ENCODE data around the gene PICALM.
"Not testable (repeated sequence)": the region's sequence is repeated elsewhere in the genome, so short reads cannot be mapped to it uniquely, and the experiment has no call there.

The PICALM gene

GRCh38 chr11:85947431-85948272 is 121.2 kb downstream of the PICALM start:
- in situ Hi-C loops (cut with HindIII; ENCODE audit: low sequenced_read_pairs), result no loop called here

- in situ Hi-C loops (cut with HindIII; ENCODE audit: low sequenced_read_pairs), result no loop called here
These were observed 122.7 kb downstream of the PICALM start for GRCh38 chr11:85946221-85946620.

GRCh38 chr11:85945788-85946187 is 123.1 kb downstream of the PICALM start:
- in situ Hi-C loops (cut with HindIII; ENCODE audit: low sequenced_read_pairs), result no loop called here

GRCh38 chr11:85945296-85945695 is 123.6 kb downstream of the PICALM start:
- in situ Hi-C loops (cut with HindIII; ENCODE audit: low sequenced_read_pairs), result no loop called here

- in situ Hi-C loops (cut with HindIII; ENCODE audit: low sequenced_read_pairs), result no loop called here
These were observed 127.4 kb downstream of the PICALM start for GRCh38 chr11:85941380-85941973.

GRCh38 chr11:85939099-85940015 is 129.5 kb downstream of the PICALM start:
- in situ Hi-C loops (cut with HindIII; ENCODE audit: low sequenced_read_pairs), result no loop called here

GRCh38 chr11:85937835-85938234 is 131.0 kb downstream of the PICALM start:
- in situ Hi-C loops (cut with HindIII; ENCODE audit: low sequenced_read_pairs), result no loop called here

GRCh38 chr11:85935751-85936150 is 133.1 kb downstream of the PICALM start:
- in situ Hi-C loops (cut with HindIII; ENCODE audit: low sequenced_read_pairs), result no loop called here

- in situ Hi-C loops (cut with HindIII; ENCODE audit: low sequenced_read_pairs), result no loop called here
These were observed 134.2 kb downstream of the PICALM start for GRCh38 chr11:85934596-85935169.

GRCh38 chr11:85930879-85931366 is 138.0 kb downstream of the PICALM start:
- in situ Hi-C loops (cut with HindIII; ENCODE audit: low sequenced_read_pairs), result no loop called here

GRCh38 chr11:85926653-85927214 is 142.2 kb downstream of the PICALM start:
- in situ Hi-C loops (cut with HindIII; ENCODE audit: low sequenced_read_pairs), result not testable (repeated sequence)

GRCh38 chr11:85923455-85923854 is 145.4 kb downstream of the PICALM start:
- in situ Hi-C loops (cut with HindIII; ENCODE audit: low sequenced_read_pairs), result no loop called here

- in situ Hi-C loops (cut with HindIII; ENCODE audit: low sequenced_read_pairs), result no loop called here
These were observed 146.5 kb downstream of the PICALM start for GRCh38 chr11:85922367-85922766.

GRCh38 chr11:85918910-85919794 is 149.7 kb downstream of the PICALM start:
- in situ Hi-C loops (cut with HindIII; ENCODE audit: low sequenced_read_pairs), result no loop called here

GRCh38 chr11:85914425-85914824 is 154.5 kb downstream of the PICALM start:
- in situ Hi-C loops (cut with HindIII; ENCODE audit: low sequenced_read_pairs), result no loop called here

- in situ Hi-C loops (cut with HindIII; ENCODE audit: low sequenced_read_pairs), result no loop called here
These were observed 155.4 kb downstream of the PICALM start for GRCh38 chr11:85913513-85913912.

GRCh38 chr11:85912414-85912813 is 156.5 kb downstream of the PICALM start:
- in situ Hi-C loops (cut with HindIII; ENCODE audit: low sequenced_read_pairs), result no loop called here

All from DLD1 (cell line).